ENCODE data around the gene TIAM1. TPM values are rescaled to one million over a fixed set of nuclear protein-coding genes. Genes with fewer than 3 reads are reported as not detected.

The TIAM1 gene
- total RNA-seq, 1 donor from 2014 or later = 131 TPM

DNA sequence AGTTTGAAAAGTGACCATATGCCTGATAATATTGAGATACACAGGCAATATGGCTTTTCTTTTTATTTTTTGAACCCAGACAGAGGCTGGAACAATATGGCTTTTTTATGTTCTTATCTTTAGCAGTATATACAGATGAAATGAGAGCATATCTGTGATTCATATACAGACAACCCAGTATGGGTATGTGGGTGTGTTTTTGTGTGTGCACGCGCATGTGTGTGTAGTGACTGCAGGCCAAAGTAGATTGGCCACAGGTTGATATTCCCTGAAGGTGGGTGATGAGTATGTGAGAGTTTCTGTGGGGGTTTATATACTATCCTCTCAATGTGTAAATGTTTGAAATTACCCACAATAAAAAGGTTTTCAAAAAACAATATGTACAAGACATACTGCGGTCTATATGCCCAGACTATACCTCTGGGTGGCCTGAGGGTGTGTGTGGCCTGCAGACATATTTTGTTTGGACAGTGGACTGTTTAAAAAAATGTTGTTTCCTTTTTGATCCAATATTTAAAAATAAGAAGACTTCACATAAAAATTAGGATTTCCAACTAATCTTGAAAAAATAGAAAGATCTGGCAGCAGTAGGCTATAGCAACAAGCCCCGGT, 26.3 kb upstream of the TIAM1 start:
- Mint-ChIP-seq H3K27ac (ENCODE audit: unreplicated experiment) (peak overlapping the region; percentile 42), H3K9me3 (ENCODE audit: unreplicated experiment) (no peaks in the 10 kb centered on the region), H3K4me1 (ENCODE audit: unreplicated experiment) (peaks cover 33% of the 10 kb centered on the region), H3K36me3 (ENCODE audit: low read depth, unreplicated experiment) (peaks cover 4% of the 10 kb centered on the region), H3K27me3 (ENCODE audit: unreplicated experiment) (peaks cover 4% of the 10 kb centered on the region), H3K4me3 (ENCODE audit: unreplicated experiment) (no peak overlapping the region)
- no peak for DNase-seq (ENCODE audit: low spot score)
- TF ChIP-seq, protein P1, sequence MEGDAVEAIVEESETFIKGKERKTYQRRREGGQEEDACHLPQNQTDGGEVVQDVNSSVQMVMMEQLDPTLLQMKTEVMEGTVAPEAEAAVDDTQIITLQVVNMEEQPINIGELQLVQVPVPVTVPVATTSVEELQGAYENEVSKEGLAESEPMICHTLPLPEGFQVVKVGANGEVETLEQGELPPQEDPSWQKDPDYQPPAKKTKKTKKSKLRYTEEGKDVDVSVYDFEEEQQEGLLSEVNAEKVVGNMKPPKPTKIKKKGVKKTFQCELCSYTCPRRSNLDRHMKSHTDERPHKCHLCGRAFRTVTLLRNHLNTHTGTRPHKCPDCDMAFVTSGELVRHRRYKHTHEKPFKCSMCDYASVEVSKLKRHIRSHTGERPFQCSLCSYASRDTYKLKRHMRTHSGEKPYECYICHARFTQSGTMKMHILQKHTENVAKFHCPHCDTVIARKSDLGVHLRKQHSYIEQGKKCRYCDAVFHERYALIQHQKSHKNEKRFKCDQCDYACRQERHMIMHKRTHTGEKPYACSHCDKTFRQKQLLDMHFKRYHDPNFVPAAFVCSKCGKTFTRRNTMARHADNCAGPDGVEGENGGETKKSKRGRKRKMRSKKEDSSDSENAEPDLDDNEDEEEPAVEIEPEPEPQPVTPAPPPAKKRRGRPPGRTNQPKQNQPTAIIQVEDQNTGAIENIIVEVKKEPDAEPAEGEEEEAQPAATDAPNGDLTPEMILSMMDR (IDR thresholded peaks at IDR 0.05; ENCODE audit: unreplicated experiment) = no peak

DNA sequence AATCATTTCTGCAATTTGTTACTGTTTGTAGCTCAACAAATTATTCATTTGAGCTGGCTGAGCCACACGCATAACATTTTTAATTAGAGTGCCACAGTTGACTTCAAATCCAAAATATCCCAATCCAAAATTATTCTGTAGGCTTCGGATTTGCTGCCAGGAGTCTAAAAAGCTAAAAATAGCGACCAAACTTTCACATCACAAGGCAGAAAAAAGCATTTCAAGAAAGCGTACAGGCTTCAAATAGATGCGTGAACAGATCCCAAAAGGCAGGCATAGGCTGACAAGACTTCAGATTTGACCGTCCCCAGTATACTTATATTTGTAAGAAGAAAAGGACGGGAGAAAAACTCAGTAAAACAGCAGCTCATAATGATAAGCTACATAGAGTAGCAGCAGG, 24.3 kb upstream of the TIAM1 start:
- H3K36me3 Mint-ChIP-seq (ENCODE audit: low read depth, unreplicated experiment) = peaks cover 9% of the 10 kb centered on the region
- no peak overlapping the region for H3K4me3 Mint-ChIP-seq (ENCODE audit: unreplicated experiment)
- TF ChIP-seq, protein P1 (IDR thresholded peaks at IDR 0.05; ENCODE audit: unreplicated experiment) = no peak
- H3K27me3 Mint-ChIP-seq (ENCODE audit: unreplicated experiment) = peaks cover 3% of the 10 kb centered on the region
- no peak overlapping the region for H3K27ac Mint-ChIP-seq (ENCODE audit: unreplicated experiment)
- no peaks in the 10 kb centered on the region for H3K9me3 Mint-ChIP-seq (ENCODE audit: unreplicated experiment)
- peaks cover 38% of the 10 kb centered on the region for H3K4me1 Mint-ChIP-seq (ENCODE audit: unreplicated experiment)
- DNase-seq (ENCODE audit: low spot score) = no peak

GRCh38 chr21:31367801-31368200, 23.7 kb upstream of the TIAM1 start:
- Mint-ChIP-seq H3K4me3 (ENCODE audit: unreplicated experiment) (no peak overlapping the region), H3K9me3 (ENCODE audit: unreplicated experiment) (no peaks in the 10 kb centered on the region), H3K27me3 (ENCODE audit: unreplicated experiment) (peaks cover 4% of the 10 kb centered on the region), H3K27ac (ENCODE audit: unreplicated experiment) (peak overlapping the region; percentile 77), H3K36me3 (ENCODE audit: low read depth, unreplicated experiment) (peaks cover 9% of the 10 kb centered on the region), H3K4me1 (ENCODE audit: unreplicated experiment) (peaks cover 41% of the 10 kb centered on the region)
- TF ChIP-seq, protein P1 (IDR thresholded peaks at IDR 0.05; ENCODE audit: unreplicated experiment) = no peak
- no peak for DNase-seq (ENCODE audit: low spot score)

DNA sequence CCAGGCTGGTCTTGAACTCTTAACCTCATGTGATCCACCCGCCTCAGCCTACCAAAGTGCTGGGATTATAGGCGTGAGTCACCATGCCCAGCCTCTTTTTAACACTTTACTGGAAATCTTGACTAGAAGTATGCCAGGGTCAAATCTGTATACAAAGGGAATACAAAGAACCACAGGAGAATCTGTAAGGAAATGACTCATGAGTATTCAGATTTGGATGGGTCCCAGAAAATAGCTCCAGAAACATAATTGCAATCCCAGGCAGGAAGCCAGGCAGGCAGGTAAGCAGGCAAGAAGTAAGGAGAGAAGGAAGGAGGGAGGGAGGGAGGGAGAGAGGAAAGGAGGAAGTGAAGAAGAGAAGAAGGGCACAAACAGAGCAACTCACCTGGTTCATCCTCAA, 22.8 kb upstream of the TIAM1 start:
- Mint-ChIP-seq H3K27me3 (ENCODE audit: unreplicated experiment) (peaks cover 5% of the 10 kb centered on the region), H3K9me3 (ENCODE audit: unreplicated experiment) (no peaks in the 10 kb centered on the region), H3K36me3 (ENCODE audit: low read depth, unreplicated experiment) (peaks cover 9% of the 10 kb centered on the region), H3K4me3 (ENCODE audit: unreplicated experiment) (no peak overlapping the region), H3K4me1 (ENCODE audit: unreplicated experiment) (peaks cover 44% of the 10 kb centered on the region), H3K27ac (ENCODE audit: unreplicated experiment) (no peak overlapping the region)
- TF ChIP-seq, protein P1 (IDR thresholded peaks at IDR 0.05; ENCODE audit: unreplicated experiment) = no peak
- DNase-seq (ENCODE audit: low spot score) = no peak

DNA sequence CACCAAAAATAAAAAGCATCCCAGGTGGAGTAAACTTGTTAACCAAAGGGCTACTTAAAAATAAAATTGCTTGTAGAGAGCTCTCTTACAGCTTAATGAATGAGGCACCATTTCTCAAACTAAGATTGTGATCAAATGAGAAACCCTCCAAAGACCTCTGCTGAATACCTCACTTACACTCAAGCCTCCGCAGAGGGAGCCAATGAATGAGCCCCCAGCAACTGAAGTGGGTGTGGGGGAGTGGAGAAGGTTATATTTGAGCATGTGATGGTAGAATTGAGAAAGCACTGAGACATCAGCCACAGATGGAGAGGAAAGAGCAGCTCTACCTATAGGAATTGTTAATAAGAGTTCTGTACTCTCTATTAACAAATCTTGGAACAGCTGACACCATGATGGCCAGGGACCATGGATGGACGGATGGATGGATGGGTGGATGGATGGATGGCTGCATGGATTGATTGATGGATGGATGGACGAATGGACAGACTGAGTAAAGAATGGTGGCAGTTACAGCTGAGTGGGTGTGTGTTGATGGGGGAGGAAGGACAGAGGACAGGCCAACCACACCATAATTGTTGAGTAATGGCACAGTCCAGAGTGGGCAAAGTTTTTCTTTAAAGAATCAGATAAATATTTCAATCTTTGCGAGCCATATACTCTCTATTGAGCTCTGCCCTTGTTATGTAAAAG, 20.3 kb upstream of the TIAM1 start:
- Mint-ChIP-seq H3K4me1 (ENCODE audit: unreplicated experiment) (peaks cover 41% of the 10 kb centered on the region), H3K9me3 (ENCODE audit: unreplicated experiment) (no peaks in the 10 kb centered on the region), H3K27ac (ENCODE audit: unreplicated experiment) (peak overlapping the region; percentile 84), H3K36me3 (ENCODE audit: low read depth, unreplicated experiment) (peaks cover 9% of the 10 kb centered on the region), H3K4me3 (ENCODE audit: unreplicated experiment) (peak overlapping the region; percentile 52), H3K27me3 (ENCODE audit: unreplicated experiment) (peaks cover 3% of the 10 kb centered on the region)
- no peak for DNase-seq (ENCODE audit: low spot score)
- TF ChIP-seq, protein P1 (IDR thresholded peaks at IDR 0.05; ENCODE audit: unreplicated experiment) = no peak
